ENCODE measurements around the gene TUBA3D.
"Not testable (repeated sequence)": the region's sequence is repeated elsewhere in the genome, so short reads cannot be mapped to it uniquely, and the experiment has no call there.

TUBA3D gene

DNA sequence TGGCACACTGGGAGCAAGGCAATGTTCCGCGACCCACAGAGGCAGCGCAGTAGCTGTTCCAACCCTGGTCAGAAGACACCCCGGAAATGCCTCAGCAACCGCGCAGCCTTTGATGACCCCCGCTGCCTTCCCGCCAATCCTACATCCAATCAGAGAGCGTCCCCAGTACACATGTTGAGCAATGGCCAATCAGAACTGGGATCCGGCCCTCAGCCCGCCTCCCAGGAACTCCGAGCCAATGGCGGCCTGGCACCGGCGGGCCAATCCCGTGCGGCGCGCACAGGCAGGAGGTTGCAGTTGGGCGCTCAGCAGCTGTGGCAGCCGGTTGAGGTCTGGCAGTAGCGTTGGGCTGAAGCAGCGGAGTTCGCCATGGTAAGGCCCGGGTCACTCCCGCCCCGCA is at the start of gene TUBA3D:
TSS of gene TUBA3D (plus strand) at position 289 of the 400 bp plus-strand sequence. CDS start at position 370, 81 bp downstream.
- no peaks in the 10 kb centered on the region for H3K36me3 ChIP-seq (ENCODE audit: control insufficient read depth, insufficient read depth, low read length)
- no peak within 1 kb of the TSS for H3K4me3 ChIP-seq (ENCODE audit: low read length)
- no peaks in the 10 kb centered on the region for H3K9me3 ChIP-seq (ENCODE audit: control insufficient read depth, low read length)
- no peaks in the 10 kb centered on the region for H3K27me3 ChIP-seq (ENCODE audit: control insufficient read depth, insufficient read depth, low read length)
- no peak within 1 kb of the TSS for H3K9ac ChIP-seq (ENCODE audit: low read length)
- no peaks in the 10 kb centered on the region for H3K4me1 ChIP-seq (ENCODE audit: control insufficient read depth, insufficient read depth, low read length)

DNA sequence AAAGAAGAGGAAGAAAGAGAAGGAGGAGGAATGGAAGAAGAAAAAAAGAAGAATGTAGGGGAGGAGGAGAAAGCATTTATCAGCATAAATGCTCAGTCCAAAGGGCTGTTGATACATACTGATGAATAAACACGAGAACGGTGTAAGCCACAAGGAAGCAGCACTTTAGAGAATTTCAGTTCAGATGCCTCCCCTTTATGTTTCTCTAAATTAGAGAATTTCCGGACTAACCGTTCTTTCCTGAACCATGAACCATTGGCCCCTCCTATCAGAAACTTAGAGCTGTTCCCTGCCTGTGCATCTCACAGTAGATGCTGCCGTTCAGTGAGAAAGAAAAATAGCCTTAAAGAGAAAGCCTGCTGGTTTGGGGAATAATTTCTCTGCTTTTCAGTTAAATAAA is 49.2 kb upstream of the TUBA3D start:
- Histone ChIP-seq H3K4me3 (ENCODE audit: low read length) (no peak overlapping the region), H3K4me1 (ENCODE audit: control insufficient read depth, insufficient read depth, low read length) (no peaks in the 10 kb centered on the region), H3K36me3 (ENCODE audit: control insufficient read depth, insufficient read depth, low read length) (no peaks in the 10 kb centered on the region), H3K9me3 (ENCODE audit: control insufficient read depth, low read length) (no peaks in the 10 kb centered on the region), H3K27me3 (ENCODE audit: control insufficient read depth, insufficient read depth, low read length) (peaks cover 33% of the 10 kb centered on the region), H3K9ac (ENCODE audit: low read length) (no peak overlapping the region)

DNA sequence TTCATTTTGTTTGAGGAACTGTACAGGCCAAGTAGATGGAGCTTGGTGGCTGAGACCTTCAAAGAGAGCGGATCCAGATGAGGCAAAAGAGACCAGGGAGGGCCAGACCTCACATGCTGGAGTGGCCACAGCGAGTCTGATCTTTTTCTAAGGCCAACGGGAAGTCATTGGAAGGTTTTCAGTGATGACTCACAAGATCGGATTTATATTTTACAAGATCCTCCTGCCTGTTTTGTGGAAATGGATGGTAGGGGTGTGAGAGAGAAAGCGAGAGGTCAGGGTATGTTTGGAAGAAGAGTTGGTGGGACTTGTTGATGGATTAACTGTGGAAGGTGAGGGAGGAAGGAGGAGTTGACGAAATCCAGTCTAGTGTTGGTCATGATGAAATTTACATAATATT is 44.6 kb upstream of the TUBA3D start:
- peaks cover 15% of the 10 kb centered on the region for H3K27me3 ChIP-seq (ENCODE audit: control insufficient read depth, insufficient read depth, low read length)
- H3K4me3 ChIP-seq (ENCODE audit: low read length): no peak overlapping the region
- no peak overlapping the region for H3K9ac ChIP-seq (ENCODE audit: low read length)
- H3K4me1 ChIP-seq (ENCODE audit: control insufficient read depth, insufficient read depth, low read length): no peaks in the 10 kb centered on the region
- no peaks in the 10 kb centered on the region for H3K9me3 ChIP-seq (ENCODE audit: control insufficient read depth, low read length)
- H3K36me3 ChIP-seq (ENCODE audit: control insufficient read depth, insufficient read depth, low read length): no peaks in the 10 kb centered on the region

DNA sequence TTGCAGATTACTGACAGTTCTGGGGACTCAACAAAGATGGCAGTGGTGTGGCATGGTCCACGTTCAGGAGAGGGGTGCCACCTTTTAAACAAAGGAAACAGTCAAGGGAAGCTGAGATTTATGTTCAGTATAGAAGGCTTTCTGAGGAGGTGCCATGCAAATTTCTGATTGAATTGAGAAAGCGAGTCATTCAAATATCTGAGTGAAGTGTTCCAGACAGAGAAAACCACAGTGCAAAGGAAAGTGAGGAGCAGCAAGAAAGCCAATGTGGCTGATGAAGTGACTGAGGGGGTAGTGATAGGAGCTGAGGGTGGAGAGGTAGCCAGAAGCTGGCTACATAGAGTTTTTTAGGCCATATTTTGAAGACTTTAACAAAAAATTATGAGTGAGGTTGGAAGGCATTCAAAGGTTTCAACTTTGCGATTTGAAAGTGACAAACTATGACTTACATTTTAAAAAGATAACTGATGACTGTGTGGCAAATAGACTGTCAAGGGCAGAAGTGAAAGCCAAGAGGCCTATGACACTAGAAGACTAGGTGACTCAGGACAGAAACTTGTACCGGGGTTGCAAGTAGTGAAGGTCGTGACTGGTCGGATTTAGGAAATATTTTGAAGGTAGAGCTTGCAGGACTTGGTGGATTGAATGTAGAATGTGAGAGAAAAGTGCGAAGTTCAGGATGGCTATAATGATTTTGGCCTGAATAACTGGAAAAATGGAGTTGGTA is 35.0 kb upstream of the TUBA3D start:
- not testable (repeated sequence) for H3K4me3 ChIP-seq (ENCODE audit: low read length); H3K27me3 ChIP-seq (ENCODE audit: control insufficient read depth, insufficient read depth, low read length); H3K9me3 ChIP-seq (ENCODE audit: control insufficient read depth, low read length); H3K4me1 ChIP-seq (ENCODE audit: control insufficient read depth, insufficient read depth, low read length); H3K9ac ChIP-seq (ENCODE audit: low read length); H3K36me3 ChIP-seq (ENCODE audit: control insufficient read depth, insufficient read depth, low read length)

DNA sequence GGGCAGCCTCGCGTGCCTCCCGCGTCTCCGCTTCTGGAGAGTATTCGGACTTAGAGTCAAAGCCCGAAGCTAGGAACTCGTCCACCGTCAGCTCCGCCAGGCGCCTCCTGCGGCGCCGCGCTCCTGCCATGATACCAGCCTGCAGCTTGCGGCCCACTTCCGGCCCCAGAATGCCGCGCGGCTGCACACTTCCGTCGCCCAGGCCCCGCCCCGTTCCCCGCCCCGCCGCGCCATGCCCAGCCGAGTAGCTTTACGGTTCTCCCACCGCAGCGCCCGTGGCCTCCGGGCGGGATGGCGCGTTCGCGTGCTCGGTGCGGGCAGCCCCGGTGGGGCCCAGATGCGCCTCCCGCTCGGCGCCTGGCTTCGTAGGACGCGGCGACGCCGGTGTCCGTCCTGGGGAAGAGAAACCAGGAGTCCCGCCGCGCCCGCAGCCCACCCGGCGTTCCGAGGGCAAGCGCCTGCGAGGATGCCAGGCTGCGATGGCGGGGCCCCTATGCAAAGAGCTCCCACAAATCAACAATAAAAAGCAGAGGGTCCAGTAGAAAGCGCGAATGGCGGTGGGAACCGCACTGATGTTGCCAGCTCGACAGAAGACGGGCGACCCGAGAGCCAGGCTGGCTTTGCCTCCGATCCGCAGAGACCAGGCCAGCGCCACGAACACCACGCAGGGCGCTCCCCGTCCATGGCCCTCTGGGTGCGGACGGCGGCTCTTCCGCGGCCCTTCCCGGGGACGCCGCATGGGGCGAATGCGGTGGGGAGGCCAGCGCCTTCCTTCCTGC is 31.0 kb upstream of the TUBA3D start:
- not testable (repeated sequence) for H3K9ac ChIP-seq (ENCODE audit: low read length); H3K4me1 ChIP-seq (ENCODE audit: control insufficient read depth, insufficient read depth, low read length); H3K4me3 ChIP-seq (ENCODE audit: low read length); H3K36me3 ChIP-seq (ENCODE audit: control insufficient read depth, insufficient read depth, low read length); H3K27me3 ChIP-seq (ENCODE audit: control insufficient read depth, insufficient read depth, low read length); H3K9me3 ChIP-seq (ENCODE audit: control insufficient read depth, low read length)

DNA sequence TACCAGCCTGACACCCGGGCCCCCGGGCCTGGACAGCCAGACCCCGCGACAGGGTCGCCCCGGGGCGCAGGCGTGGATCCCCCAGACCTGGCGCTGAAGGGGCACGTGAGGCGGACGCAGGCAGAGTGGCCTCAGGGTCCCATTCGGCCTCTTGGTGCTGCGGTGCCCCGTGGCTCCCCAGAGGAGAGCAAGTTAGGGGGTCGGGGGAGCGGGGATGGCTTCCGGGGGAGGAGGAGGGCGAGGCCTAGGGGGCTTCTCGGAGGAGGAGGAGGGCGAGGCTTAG is 30.5 kb upstream of the TUBA3D start:
- H3K36me3 ChIP-seq (ENCODE audit: control insufficient read depth, insufficient read depth, low read length); H3K27me3 ChIP-seq (ENCODE audit: control insufficient read depth, insufficient read depth, low read length): not testable (repeated sequence)

DNA sequence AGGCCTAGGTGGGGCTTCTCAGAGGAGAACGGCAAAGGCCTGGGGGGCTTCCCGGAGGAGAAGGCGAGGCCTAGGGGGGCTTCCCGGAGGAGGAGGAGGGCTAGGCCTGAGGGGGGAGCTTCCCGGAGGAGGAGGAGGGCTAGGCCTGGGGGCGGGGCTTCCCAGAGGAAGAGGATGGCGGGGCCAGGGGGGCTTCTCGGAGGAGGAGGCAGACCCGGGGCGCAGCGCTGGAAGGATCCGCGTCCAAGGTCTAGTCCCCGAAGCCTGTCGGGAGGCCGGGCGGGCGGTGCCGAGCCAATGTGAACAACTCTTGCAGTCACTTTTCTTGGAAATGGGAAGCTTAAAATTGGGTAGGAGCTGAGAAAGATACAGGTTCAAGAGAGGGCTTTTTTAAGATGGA is 30.0 kb upstream of the TUBA3D start:
- Histone ChIP-seq H3K9me3 (ENCODE audit: control insufficient read depth, low read length) (no peaks in the 10 kb centered on the region), H3K27me3 (ENCODE audit: control insufficient read depth, insufficient read depth, low read length) (no peaks in the 10 kb centered on the region), H3K4me3 (ENCODE audit: low read length) (no peak overlapping the region), H3K9ac (ENCODE audit: low read length) (no peak overlapping the region), H3K4me1 (ENCODE audit: control insufficient read depth, insufficient read depth, low read length) (no peaks in the 10 kb centered on the region), H3K36me3 (ENCODE audit: control insufficient read depth, insufficient read depth, low read length) (no peaks in the 10 kb centered on the region)

More for the DNA sequence above, 30.5 kb upstream of the TUBA3D start:
- H3K4me1 ChIP-seq (ENCODE audit: control insufficient read depth, insufficient read depth, low read length); H3K4me3 ChIP-seq (ENCODE audit: low read length); H3K9me3 ChIP-seq (ENCODE audit: control insufficient read depth, low read length); H3K9ac ChIP-seq (ENCODE audit: low read length): not testable (repeated sequence)

DNA sequence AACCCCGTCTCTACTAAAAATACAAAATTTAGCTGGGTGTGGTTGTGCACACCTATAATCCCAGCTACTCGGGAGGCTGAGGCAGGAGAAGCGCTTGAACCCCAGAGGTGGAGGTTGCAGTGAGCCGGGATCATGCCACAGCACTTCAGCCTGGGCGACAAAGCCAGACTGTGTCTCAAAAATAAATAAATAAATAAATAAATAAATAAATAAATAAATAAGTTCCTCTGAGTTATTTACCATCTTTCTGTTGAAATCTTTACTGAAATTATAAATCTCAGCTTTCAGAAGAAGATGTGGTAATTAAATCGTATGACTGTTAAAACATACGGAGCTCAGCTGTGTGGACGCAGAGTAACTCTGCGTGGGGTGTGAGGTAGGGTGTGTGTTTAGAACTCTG is 27.9 kb upstream of the TUBA3D start:
- not testable (repeated sequence) for H3K27me3 ChIP-seq (ENCODE audit: control insufficient read depth, insufficient read depth, low read length); H3K36me3 ChIP-seq (ENCODE audit: control insufficient read depth, insufficient read depth, low read length); H3K9ac ChIP-seq (ENCODE audit: low read length); H3K4me1 ChIP-seq (ENCODE audit: control insufficient read depth, insufficient read depth, low read length); H3K4me3 ChIP-seq (ENCODE audit: low read length); H3K9me3 ChIP-seq (ENCODE audit: control insufficient read depth, low read length)

DNA sequence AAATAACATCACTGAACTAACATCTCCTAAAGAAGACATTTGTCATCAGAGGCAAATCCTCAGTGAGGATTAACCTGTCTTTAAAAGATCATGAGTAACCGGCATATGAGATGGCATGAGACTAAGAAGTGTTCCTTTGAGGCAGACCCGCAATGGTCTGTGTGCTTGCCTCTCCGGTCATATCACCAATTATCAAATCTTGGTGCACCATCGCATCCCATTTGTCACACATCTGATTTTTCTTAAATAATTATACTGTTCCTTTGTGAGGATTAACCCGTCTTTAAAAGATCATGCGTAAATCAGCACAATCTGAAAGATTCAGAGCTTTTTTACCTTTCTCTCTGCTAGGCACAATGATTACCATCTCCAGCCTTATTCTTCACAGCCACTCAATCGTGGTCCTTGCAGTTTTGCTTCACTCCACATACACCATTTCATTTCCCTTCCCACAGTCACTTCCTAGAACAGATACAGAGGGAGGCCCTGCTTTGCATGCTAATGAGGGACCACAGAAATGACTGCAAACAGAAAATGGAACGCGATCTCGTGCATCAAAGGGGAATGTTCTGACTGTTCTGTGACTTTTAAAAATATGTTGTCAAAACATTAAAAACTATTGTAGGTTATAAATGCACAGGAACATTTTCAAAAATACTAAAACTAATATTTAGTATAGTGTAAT is 24.5 kb upstream of the TUBA3D start:
- not testable (repeated sequence) for H3K4me3 ChIP-seq (ENCODE audit: low read length); H3K4me1 ChIP-seq (ENCODE audit: control insufficient read depth, insufficient read depth, low read length); H3K9me3 ChIP-seq (ENCODE audit: control insufficient read depth, low read length); H3K9ac ChIP-seq (ENCODE audit: low read length); H3K27me3 ChIP-seq (ENCODE audit: control insufficient read depth, insufficient read depth, low read length); H3K36me3 ChIP-seq (ENCODE audit: control insufficient read depth, insufficient read depth, low read length)

DNA sequence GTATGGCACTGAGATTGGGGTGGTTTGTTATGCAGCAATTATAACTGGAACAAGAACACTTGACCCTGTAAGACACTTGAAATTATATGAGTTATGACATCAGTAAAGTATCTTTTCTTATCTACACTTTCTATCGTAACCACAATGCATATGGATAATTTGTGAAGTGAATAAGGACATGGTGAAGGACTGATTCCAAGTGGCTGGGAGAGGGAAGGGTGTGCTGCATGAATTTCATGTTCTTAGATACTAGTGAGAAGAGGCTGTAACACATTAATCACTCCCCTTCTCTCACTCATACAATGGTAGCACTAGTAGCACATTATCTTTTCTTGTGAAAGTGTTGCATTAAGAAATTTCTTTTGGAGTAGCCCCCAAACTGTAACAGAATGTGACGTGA is 21.0 kb upstream of the TUBA3D start:
- not testable (repeated sequence) for H3K36me3 ChIP-seq (ENCODE audit: control insufficient read depth, insufficient read depth, low read length); H3K27me3 ChIP-seq (ENCODE audit: control insufficient read depth, insufficient read depth, low read length); H3K4me1 ChIP-seq (ENCODE audit: control insufficient read depth, insufficient read depth, low read length); H3K9me3 ChIP-seq (ENCODE audit: control insufficient read depth, low read length); H3K9ac ChIP-seq (ENCODE audit: low read length); H3K4me3 ChIP-seq (ENCODE audit: low read length)

DNA sequence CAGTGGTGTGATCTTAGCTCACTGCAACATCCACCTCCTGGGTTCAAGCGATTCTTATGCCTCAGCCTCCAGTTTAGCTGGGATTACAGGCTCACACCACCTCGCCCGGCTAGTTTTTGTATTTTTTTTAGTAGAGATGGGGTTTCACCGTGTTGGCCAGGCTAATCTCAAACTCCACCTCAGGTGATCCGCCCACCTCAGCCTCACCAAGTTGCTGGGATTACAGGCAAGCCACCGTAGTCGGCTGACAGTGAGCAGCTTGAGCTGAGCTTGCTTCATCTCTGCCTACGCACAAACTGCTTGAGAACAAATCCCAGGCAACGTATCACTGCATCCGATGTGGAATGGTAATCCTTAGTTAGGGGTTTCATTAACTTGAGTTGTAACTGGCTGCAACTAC is 8.2 kb upstream of the TUBA3D start:
- not testable (repeated sequence) for H3K27me3 ChIP-seq (ENCODE audit: control insufficient read depth, insufficient read depth, low read length); H3K4me1 ChIP-seq (ENCODE audit: control insufficient read depth, insufficient read depth, low read length); H3K4me3 ChIP-seq (ENCODE audit: low read length); H3K9me3 ChIP-seq (ENCODE audit: control insufficient read depth, low read length); H3K36me3 ChIP-seq (ENCODE audit: control insufficient read depth, insufficient read depth, low read length); H3K9ac ChIP-seq (ENCODE audit: low read length)

DNA sequence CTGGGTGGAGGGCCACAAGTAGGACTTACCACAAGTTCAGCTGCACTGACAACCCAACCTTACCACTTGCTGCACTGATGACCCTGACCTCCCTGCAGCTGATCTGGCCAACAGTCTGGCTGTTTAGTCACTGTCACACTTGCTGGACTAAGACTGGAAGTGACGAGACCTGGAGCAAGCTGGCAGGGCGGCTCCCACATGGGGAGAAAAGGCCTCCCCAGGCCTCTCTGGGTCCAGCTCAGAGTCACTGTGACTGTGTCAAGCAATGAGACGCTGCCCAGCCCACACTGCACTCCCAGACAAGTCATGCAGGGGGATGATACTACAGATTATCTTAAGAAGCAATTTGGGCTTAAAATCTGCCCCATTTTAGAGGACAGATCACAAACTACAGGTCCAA is 5.0 kb upstream of the TUBA3D start:
- not testable (repeated sequence) for H3K9me3 ChIP-seq (ENCODE audit: control insufficient read depth, low read length); H3K36me3 ChIP-seq (ENCODE audit: control insufficient read depth, insufficient read depth, low read length); H3K27me3 ChIP-seq (ENCODE audit: control insufficient read depth, insufficient read depth, low read length); H3K4me3 ChIP-seq (ENCODE audit: low read length); H3K4me1 ChIP-seq (ENCODE audit: control insufficient read depth, insufficient read depth, low read length); H3K9ac ChIP-seq (ENCODE audit: low read length)
